ENCODE measurements around the gene CCDC78.
A peak's percentile ranks its signal among the peaks of the same experiment; 100 is the strongest.

CCDC78 gene

GRCh38 chr16:766008-766819, 40.0 kb upstream of the CCDC78 start:
- no peak overlapping the region for H3K27ac ChIP-seq (replicated peaks; ENCODE audit: low read length)
- no peak overlapping the region for H4K8ac ChIP-seq (ENCODE audit: low read depth, low read length)
- no peak overlapping the region for H2BK5ac ChIP-seq (ENCODE audit: low read length)
- H3K4ac ChIP-seq (ENCODE audit: low read length), result no peak overlapping the region
- H2AFZ ChIP-seq (ENCODE audit: low read length), result no peak overlapping the region
- no peak overlapping the region for H3K4me2 ChIP-seq (ENCODE audit: insufficient read depth, low read length, poor library complexity, severe bottlenecking)
- peak overlapping the region; percentile 13 for H3K18ac ChIP-seq (ENCODE audit: low read length)
- peak overlapping the region; percentile 90 for H2AK5ac ChIP-seq (ENCODE audit: low read depth, low read length)
- H3K14ac ChIP-seq (ENCODE audit: low read length), result no peak overlapping the region
- peaks cover 0 to 10% (median 0%) of the 10 kb centered on the region in 3 experiments for H3K27me3 ChIP-seq (ENCODE audit: control insufficient read depth in 3 of 3, insufficient read depth in 3 of 3, low read depth in 1 of 3, low read length in 3 of 3)
- H2BK12ac ChIP-seq (ENCODE audit: low read length), result peak overlapping the region; percentile 73
- H3K36me3 ChIP-seq (replicated peaks in 1 of 2; ENCODE audit: control insufficient read depth in 2 of 2, insufficient read depth in 2 of 2, low read length in 2 of 2), result no peaks in the 10 kb centered on the region
- H3K4me3 ChIP-seq (ENCODE audit: low read length in 2 of 2), result no peak overlapping the region
- no peak overlapping the region for H4K91ac ChIP-seq (ENCODE audit: low read depth, low read length, poor library complexity)
- no peak overlapping the region for H3K9ac ChIP-seq (ENCODE audit: low read depth, low read length, poor library complexity)
- H2BK120ac ChIP-seq (ENCODE audit: low read depth, low read length), result no peak overlapping the region
- peak overlapping the region; percentile 23 for H3K23ac ChIP-seq (ENCODE audit: low read depth, low read length, poor library complexity)
- no CpG with 5 or more reads among the region's 29 CpGs for WGBS, 2 donors (ENCODE audit: extremely low coverage in 2 of 2, insufficient read length in 2 of 2, insufficient replicate concordance in 1 of 2)
- peak overlapping the region; percentile 93 for H2BK15ac ChIP-seq (ENCODE audit: low read length)
- H3K79me1 ChIP-seq (ENCODE audit: low read depth, low read length), result peaks cover 5% of the 10 kb centered on the region
- H3K9me3 ChIP-seq (replicated peaks in 1 of 2; ENCODE audit: control insufficient read depth in 2 of 2, insufficient read depth in 1 of 2, low read depth in 1 of 2, low read length in 2 of 2), result no peaks in the 10 kb centered on the region
- peaks cover 0 to 10% of the 10 kb centered on the region in 2 donors for H3K4me1 ChIP-seq (ENCODE audit: control insufficient read depth in 2 of 2, insufficient read depth in 1 of 2, low read depth in 1 of 2, low read length in 2 of 2)
- no peak for DNase-seq (ENCODE audit: low spot score)

GRCh38 chr16:765488-765865, 39.2 kb upstream of the CCDC78 start:
- Histone ChIP-seq H2AK5ac (ENCODE audit: low read depth, low read length) (peak overlapping the region; percentile 90), H3K27ac (replicated peaks; ENCODE audit: low read length) (no peak overlapping the region), H3K79me1 (ENCODE audit: low read depth, low read length) (peaks cover 5% of the 10 kb centered on the region), H3K4me3 (ENCODE audit: low read length in 2 of 2) (no peak overlapping the region), H3K14ac (ENCODE audit: low read length) (peak overlapping the region; percentile 71), H2BK120ac (ENCODE audit: low read depth, low read length) (no peak overlapping the region), H3K4me1 (ENCODE audit: control insufficient read depth in 2 of 2, insufficient read depth in 1 of 2, low read depth in 1 of 2, low read length in 2 of 2) (peaks cover 3 to 14% of the 10 kb centered on the region in 2 donors), H2AFZ (ENCODE audit: low read length) (no peak overlapping the region), H3K4ac (ENCODE audit: low read length) (no peak overlapping the region), H2BK5ac (ENCODE audit: low read length) (no peak overlapping the region), H2BK15ac (ENCODE audit: low read length) (peak overlapping the region; percentile 85), H4K91ac (ENCODE audit: low read depth, low read length, poor library complexity) (no peak overlapping the region), H3K4me2 (ENCODE audit: insufficient read depth, low read length, poor library complexity, severe bottlenecking) (no peak overlapping the region), H3K27me3 (ENCODE audit: control insufficient read depth in 3 of 3, insufficient read depth in 3 of 3, low read depth in 1 of 3, low read length in 3 of 3) (peaks cover 0 to 11% (median 0%) of the 10 kb centered on the region in 3 experiments), H3K36me3 (replicated peaks in 1 of 2; ENCODE audit: control insufficient read depth in 2 of 2, insufficient read depth in 2 of 2, low read length in 2 of 2) (no peaks in the 10 kb centered on the region), H2BK12ac (ENCODE audit: low read length) (peak overlapping the region; percentile 73), H3K9ac (ENCODE audit: low read depth, low read length, poor library complexity) (peak overlapping the region; percentile 21), H3K23ac (ENCODE audit: low read depth, low read length, poor library complexity) (no peak overlapping the region), H4K8ac (ENCODE audit: low read depth, low read length) (peak overlapping the region; percentile 65), H3K18ac (ENCODE audit: low read length) (peak overlapping the region; percentile 80), H3K9me3 (replicated peaks in 1 of 2; ENCODE audit: control insufficient read depth in 2 of 2, insufficient read depth in 1 of 2, low read depth in 1 of 2, low read length in 2 of 2) (no peaks in the 10 kb centered on the region)
- no CpG with 5 or more reads among the region's 29 CpGs for WGBS, 2 donors (ENCODE audit: extremely low coverage in 2 of 2, insufficient read length in 2 of 2, insufficient replicate concordance in 1 of 2)
- no peak for DNase-seq (ENCODE audit: low spot score)

- Histone ChIP-seq H2AK5ac (ENCODE audit: low read depth, low read length) (peak overlapping the region; percentile 90), H4K91ac (ENCODE audit: low read depth, low read length, poor library complexity) (no peak overlapping the region), H2BK15ac (ENCODE audit: low read length) (peak overlapping the region; percentile 85), H3K9ac (ENCODE audit: low read depth, low read length, poor library complexity) (peak overlapping the region; percentile 21), H3K79me1 (ENCODE audit: low read depth, low read length) (peaks cover 5% of the 10 kb centered on the region), H3K27ac (replicated peaks; ENCODE audit: low read length) (no peak overlapping the region), H3K4ac (ENCODE audit: low read length) (no peak overlapping the region), H3K4me2 (ENCODE audit: insufficient read depth, low read length, poor library complexity, severe bottlenecking) (no peak overlapping the region), H3K23ac (ENCODE audit: low read depth, low read length, poor library complexity) (no peak overlapping the region), H3K14ac (ENCODE audit: low read length) (peak overlapping the region; percentile 71), H3K4me3 (ENCODE audit: low read length in 2 of 2) (no peak overlapping the region), H2AFZ (ENCODE audit: low read length) (no peak overlapping the region), H3K4me1 (ENCODE audit: control insufficient read depth in 2 of 2, insufficient read depth in 1 of 2, low read depth in 1 of 2, low read length in 2 of 2) (peaks cover 5 to 16% of the 10 kb centered on the region in 2 donors), H2BK12ac (ENCODE audit: low read length) (peak overlapping the region; percentile 73), H3K27me3 (ENCODE audit: control insufficient read depth in 3 of 3, insufficient read depth in 3 of 3, low read depth in 1 of 3, low read length in 3 of 3) (peaks cover 0 to 14% (median 0%) of the 10 kb centered on the region in 3 experiments), H3K36me3 (replicated peaks in 1 of 2; ENCODE audit: control insufficient read depth in 2 of 2, insufficient read depth in 2 of 2, low read length in 2 of 2) (no peaks in the 10 kb centered on the region), H3K18ac (ENCODE audit: low read length) (peak overlapping the region; percentile 80), H2BK120ac (ENCODE audit: low read depth, low read length) (no peak overlapping the region), H4K8ac (ENCODE audit: low read depth, low read length) (no peak overlapping the region), H3K9me3 (replicated peaks in 1 of 2; ENCODE audit: control insufficient read depth in 2 of 2, insufficient read depth in 1 of 2, low read depth in 1 of 2, low read length in 2 of 2) (no peaks in the 10 kb centered on the region), H2BK5ac (ENCODE audit: low read length) (no peak overlapping the region)
- WGBS, 2 donors (ENCODE audit: extremely low coverage in 2 of 2, insufficient read length in 2 of 2, insufficient replicate concordance in 1 of 2), result no CpG with 5 or more reads among the region's 38 CpGs
- no peak for DNase-seq (ENCODE audit: low spot score)
Measured at GRCh38 chr16:764848-765487, 38.7 kb upstream of the CCDC78 start.

GRCh38 chr16:764184-764750, 38.0 kb upstream of the CCDC78 start:
- Histone ChIP-seq H2AFZ (ENCODE audit: low read length) (no peak overlapping the region), H3K18ac (ENCODE audit: low read length) (peak overlapping the region; percentile 44), H2BK12ac (ENCODE audit: low read length) (peak overlapping the region; percentile 14), H3K14ac (ENCODE audit: low read length) (peak overlapping the region; percentile 9), H2AK5ac (ENCODE audit: low read depth, low read length) (peak overlapping the region; percentile 91), H2BK15ac (ENCODE audit: low read length) (peak overlapping the region; percentile 85), H3K27ac (replicated peaks; ENCODE audit: low read length) (no peak overlapping the region), H3K23ac (ENCODE audit: low read depth, low read length, poor library complexity) (no peak overlapping the region), H4K91ac (ENCODE audit: low read depth, low read length, poor library complexity) (no peak overlapping the region), H3K9ac (ENCODE audit: low read depth, low read length, poor library complexity) (no peak overlapping the region), H3K4me2 (ENCODE audit: insufficient read depth, low read length, poor library complexity, severe bottlenecking) (no peak overlapping the region), H3K4ac (ENCODE audit: low read length) (peak overlapping the region; percentile 66), H2BK120ac (ENCODE audit: low read depth, low read length) (no peak overlapping the region), H2BK5ac (ENCODE audit: low read length) (no peak overlapping the region), H3K4me3 (ENCODE audit: low read length in 2 of 2) (no peak overlapping the region), H4K8ac (ENCODE audit: low read depth, low read length) (no peak overlapping the region), H3K36me3 (replicated peaks in 1 of 2; ENCODE audit: control insufficient read depth in 2 of 2, insufficient read depth in 2 of 2, low read length in 2 of 2) (no peaks in the 10 kb centered on the region), H3K9me3 (replicated peaks in 1 of 2; ENCODE audit: control insufficient read depth in 2 of 2, insufficient read depth in 1 of 2, low read depth in 1 of 2, low read length in 2 of 2) (no peaks in the 10 kb centered on the region), H3K79me1 (ENCODE audit: low read depth, low read length) (peaks cover 5% of the 10 kb centered on the region), H3K4me1 (ENCODE audit: control insufficient read depth in 2 of 2, insufficient read depth in 1 of 2, low read depth in 1 of 2, low read length in 2 of 2) (peaks cover 8 to 19% of the 10 kb centered on the region in 2 donors), H3K27me3 (ENCODE audit: control insufficient read depth in 3 of 3, insufficient read depth in 3 of 3, low read depth in 1 of 3, low read length in 3 of 3) (peaks cover 0 to 15% (median 0%) of the 10 kb centered on the region in 3 experiments)
- DNase-seq (ENCODE audit: low spot score), result no peak
- WGBS, 2 donors (ENCODE audit: extremely low coverage in 2 of 2, insufficient read length in 2 of 2, insufficient replicate concordance in 1 of 2), result no CpG with 5 or more reads among the region's 20 CpGs

Measured in neuronal stem cell (in vitro differentiated cells).